ENCODE measurements around the gene RP9.

The RP9 gene

GRCh38 chr7:33073243-33073642, 36.0 kb downstream of the RP9 start:
- DNase-seq (ENCODE audit: extremely low spot score), result no peak
- CTCF ChIA-PET, result interaction anchor here (0.7 to 1.9 kb wide), 10 partner anchors 10 to 272 kb away, joined by 3 to 8 read pairs (median 4); partner anchors contain the start of genes NT5C3A and RP9
- no peak for TF ChIP-seq CTCF (IDR thresholded peaks at IDR 0.05; ENCODE audit: control extremely low read depth, extremely low read depth, low read depth, missing control alignments)
- POLR2A ChIA-PET, result no interaction called here

GRCh38 chr7:33072471-33072870, 36.7 kb downstream of the RP9 start:
- no peak for TF ChIP-seq CTCF (IDR thresholded peaks at IDR 0.05; ENCODE audit: control extremely low read depth, extremely low read depth, low read depth, missing control alignments)
- POLR2A ChIA-PET, result no interaction called here
- CTCF ChIA-PET, result interaction anchor here (0.8 to 1.9 kb wide), 4 partner anchors 9 to 272 kb away, joined by 3 to 8 read pairs (median 4); no protein-coding TSS in a partner anchor

GRCh38 chr7:33070831-33071230, 38.4 kb downstream of the RP9 start:
- TF ChIP-seq CTCF (IDR thresholded peaks at IDR 0.05; ENCODE audit: control extremely low read depth, extremely low read depth, low read depth, missing control alignments), result no peak
- CTCF ChIA-PET, result interaction anchor here (1.5 to 1.7 kb wide), 2 partner anchors 37 to 225 kb away, joined by 4 to 7 read pairs; no protein-coding TSS in a partner anchor
- POLR2A ChIA-PET, result no interaction called here
- DNase-seq (ENCODE audit: extremely low spot score), result no peak

More at GRCh38 chr7:33072471-33072870, 36.7 kb downstream of the RP9 start:
- no peak for DNase-seq (ENCODE audit: extremely low spot score)

GRCh38 chr7:33070277-33070676, 38.9 kb downstream of the RP9 start:
- no peak for DNase-seq (ENCODE audit: extremely low spot score)
- CTCF ChIA-PET, result interaction anchor here (1.5 to 1.7 kb wide), 2 partner anchors 37 to 224 kb away, joined by 4 to 7 read pairs; no protein-coding TSS in a partner anchor
- POLR2A ChIA-PET, result no interaction called here
- TF ChIP-seq CTCF (IDR thresholded peaks at IDR 0.05; ENCODE audit: control extremely low read depth, extremely low read depth, low read depth, missing control alignments), result no peak

- POLR2A ChIA-PET, result no interaction called here
- no peak for DNase-seq (ENCODE audit: extremely low spot score)
- CTCF ChIA-PET, result interaction anchor here (1.1 to 2.1 kb wide), 2 partner anchors 10 to 306 kb away, joined by 3 to 7 read pairs; no protein-coding TSS in a partner anchor
- no peak for TF ChIP-seq CTCF (IDR thresholded peaks at IDR 0.05; ENCODE audit: control extremely low read depth, extremely low read depth, low read depth, missing control alignments)
Observed at GRCh38 chr7:33067921-33068320, 41.3 kb downstream of the RP9 start.

- POLR2A ChIA-PET, result no interaction called here
- DNase-seq (ENCODE audit: extremely low spot score), result no peak
- no peak for TF ChIP-seq CTCF (IDR thresholded peaks at IDR 0.05; ENCODE audit: control extremely low read depth, extremely low read depth, low read depth, missing control alignments)
- CTCF ChIA-PET, result no interaction called here
Observed at GRCh38 chr7:33066771-33067170, 42.4 kb downstream of the RP9 start.

Data from GM10248 (cell line).